ENCODE data around the gene PAPPA2.

GRCh38 chr1:176670853-176671252 lies 207.9 kb downstream of the PAPPA2 start:
- TF ChIP-seq, protein P1, sequence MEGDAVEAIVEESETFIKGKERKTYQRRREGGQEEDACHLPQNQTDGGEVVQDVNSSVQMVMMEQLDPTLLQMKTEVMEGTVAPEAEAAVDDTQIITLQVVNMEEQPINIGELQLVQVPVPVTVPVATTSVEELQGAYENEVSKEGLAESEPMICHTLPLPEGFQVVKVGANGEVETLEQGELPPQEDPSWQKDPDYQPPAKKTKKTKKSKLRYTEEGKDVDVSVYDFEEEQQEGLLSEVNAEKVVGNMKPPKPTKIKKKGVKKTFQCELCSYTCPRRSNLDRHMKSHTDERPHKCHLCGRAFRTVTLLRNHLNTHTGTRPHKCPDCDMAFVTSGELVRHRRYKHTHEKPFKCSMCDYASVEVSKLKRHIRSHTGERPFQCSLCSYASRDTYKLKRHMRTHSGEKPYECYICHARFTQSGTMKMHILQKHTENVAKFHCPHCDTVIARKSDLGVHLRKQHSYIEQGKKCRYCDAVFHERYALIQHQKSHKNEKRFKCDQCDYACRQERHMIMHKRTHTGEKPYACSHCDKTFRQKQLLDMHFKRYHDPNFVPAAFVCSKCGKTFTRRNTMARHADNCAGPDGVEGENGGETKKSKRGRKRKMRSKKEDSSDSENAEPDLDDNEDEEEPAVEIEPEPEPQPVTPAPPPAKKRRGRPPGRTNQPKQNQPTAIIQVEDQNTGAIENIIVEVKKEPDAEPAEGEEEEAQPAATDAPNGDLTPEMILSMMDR (IDR thresholded peaks at IDR 0.05; ENCODE audit: low read depth, low read length) = peak; percentile 41; the same call in 1 of the 2 replicates
- TF ChIP-seq EZH2phosphoT487 (IDR thresholded peaks at IDR 0.05; ENCODE audit: low read depth) = no peak

Measured in OCI-LY3 (cell line).